ENCODE data around the gene CD300LB. TPM values are rescaled to one million over a fixed set of nuclear protein-coding genes. Genes with fewer than 3 reads are reported as not detected.
A peak's percentile ranks its signal among the peaks of the same experiment; 100 is the strongest.

CD300LB gene
- total and polyA plus RNA-seq, 4 experiments from 2014 or later: 0.17 to 0.19 TPM; not detected in 2

- Histone ChIP-seq H3K4me3 (ENCODE audit: low read length in 2 of 2) (no peak overlapping the region), H3K27ac (ENCODE audit: low read depth, low read length) (no peak overlapping the region), H3K4me1 (ENCODE audit: insufficient read depth, low read length) (peaks cover 37% of the 10 kb centered on the region), H3K27me3 (ENCODE audit: insufficient read depth, low read length) (no peaks in the 10 kb centered on the region), H3K9me3 (ENCODE audit: control insufficient read depth in 1 of 2, low read length in 2 of 2) (no peaks in the 10 kb centered on the region), H3K36me3 (ENCODE audit: insufficient read depth, low read length) (no peaks in the 10 kb centered on the region)
- POLR2A ChIA-PET (ENCODE audit: partially characterized antibody): interaction anchor here (1.2 kb wide), 2 partner anchors 15 to 108 kb away, joined by 3 to 4 read pairs; partner anchors contain the start of gene CD300A
- Mint-ChIP-seq H3K4me3 (no peak overlapping the region), H3K9me3 (peaks cover 0 to 1% (median 0%) of the 10 kb centered on the region in 8 donors), H3K27ac (peak overlapping the region in 4 of 7 donors; percentile 17 to 85 (median 65)), H3K4me1 (peaks cover 30 to 51% (median 38%) of the 10 kb centered on the region in 4 donors), H3K36me3 (peaks cover 23 to 58% of the 10 kb centered on the region in 2 donors), H3K27me3 (no peaks in the 10 kb centered on the region)
- no peak for DNase-seq
- intact Hi-C loops (cut with micrococcal nuclease): no loop called here
- CTCF ChIA-PET (ENCODE audit: partially characterized antibody): interaction anchor here (1.0 to 1.6 kb wide), 2 partner anchors 25 to 114 kb away, joined by 3 to 12 read pairs; partner anchors contain the start of gene GPR142
Observed at GRCh38 chr17:74481621-74482020, 49.7 kb downstream of the CD300LB start.

- H3K4me3 Mint-ChIP-seq: peak overlapping the region in 2 of 8 donors; percentile 62 to 76
- H3K27me3 Mint-ChIP-seq: no peaks in the 10 kb centered on the region
- peaks cover 31 to 60% (median 43%) of the 10 kb centered on the region in 4 donors for H3K4me1 Mint-ChIP-seq
- H3K27ac ChIP-seq (ENCODE audit: low read depth, low read length): no peak overlapping the region
- POLR2A ChIA-PET (ENCODE audit: partially characterized antibody): interaction anchor here (1.2 to 1.5 kb wide), 2 partner anchors 16 to 21 kb away, joined by 4 read pairs; no protein-coding TSS in a partner anchor
- no peak overlapping the region for H3K4me3 ChIP-seq (ENCODE audit: low read length in 2 of 2)
- H3K36me3 ChIP-seq (ENCODE audit: insufficient read depth, low read length): no peaks in the 10 kb centered on the region
- peaks cover 0 to 4% of the 10 kb centered on the region in 2 donors for H3K9me3 ChIP-seq (ENCODE audit: control insufficient read depth in 1 of 2, low read length in 2 of 2)
- DNase-seq: no peak
- H3K36me3 Mint-ChIP-seq: peaks cover 36 to 64% of the 10 kb centered on the region in 2 donors
- H3K4me1 ChIP-seq (ENCODE audit: insufficient read depth, low read length): peaks cover 41% of the 10 kb centered on the region
- intact Hi-C loops (cut with micrococcal nuclease): no loop called here
- peaks cover 0 to 11% (median 5%) of the 10 kb centered on the region in 8 donors for H3K9me3 Mint-ChIP-seq
- CTCF ChIA-PET (ENCODE audit: partially characterized antibody): interaction anchor here (1.0 to 1.6 kb wide), 4 partner anchors 8 to 113 kb away, joined by 3 to 12 read pairs (median 4); no protein-coding TSS in a partner anchor
- no peaks in the 10 kb centered on the region for H3K27me3 ChIP-seq (ENCODE audit: insufficient read depth, low read length)
- peak overlapping the region in 3 of 7 donors; percentile 70 to 86 (median 85) for H3K27ac Mint-ChIP-seq
Observed at GRCh38 chr17:74480290-74480689, 51.0 kb downstream of the CD300LB start.

GRCh38 chr17:74478420-74479100 is 52.7 kb downstream of the CD300LB start:
- peak overlapping the region; percentile 56 to 93 (median 86) for H3K27ac Mint-ChIP-seq
- peak in 2 of 5 donors; percentile 24 to 50 for DNase-seq
- intact Hi-C loops (cut with micrococcal nuclease): no loop called here
- peaks cover 53 to 67% of the 10 kb centered on the region in 2 donors for H3K36me3 Mint-ChIP-seq
- POLR2A ChIA-PET (ENCODE audit: partially characterized antibody): interaction anchor here (1.5 to 5.4 kb wide), 2 partner anchors 11 to 20 kb away, joined by 4 to 33 read pairs; partner anchors contain the start of gene CD300A
- peaks cover 58% of the 10 kb centered on the region for H3K4me1 ChIP-seq (ENCODE audit: insufficient read depth, low read length)
- peak overlapping the region; percentile 8 to 83 (median 77) for H3K4me3 Mint-ChIP-seq
- peaks cover 43 to 71% (median 57%) of the 10 kb centered on the region in 4 donors for H3K4me1 Mint-ChIP-seq
- peaks cover 0 to 4% of the 10 kb centered on the region in 2 donors for H3K9me3 ChIP-seq (ENCODE audit: control insufficient read depth in 1 of 2, low read length in 2 of 2)
- no peaks in the 10 kb centered on the region for H3K27me3 Mint-ChIP-seq
- H3K27ac ChIP-seq (ENCODE audit: low read depth, low read length): no peak overlapping the region
- CTCF ChIA-PET (ENCODE audit: partially characterized antibody): interaction anchor here (1.1 to 5.2 kb wide), 4 partner anchors 15 to 111 kb away, joined by 4 to 42 read pairs (median 4); no protein-coding TSS in a partner anchor
- peak overlapping the region; percentile 9 to 30 for H3K4me3 ChIP-seq (ENCODE audit: low read length in 2 of 2)
- H3K9me3 Mint-ChIP-seq: peaks cover 0 to 19% (median 10%) of the 10 kb centered on the region in 8 donors
- no peaks in the 10 kb centered on the region for H3K27me3 ChIP-seq (ENCODE audit: insufficient read depth, low read length)
- no peaks in the 10 kb centered on the region for H3K36me3 ChIP-seq (ENCODE audit: insufficient read depth, low read length)

GRCh38 chr17:74477411-74477810 is 53.9 kb downstream of the CD300LB start:
- Mint-ChIP-seq H3K9me3 (peaks cover 0 to 19% (median 10%) of the 10 kb centered on the region in 8 donors), H3K27ac (peak overlapping the region in 4 of 7 donors; percentile 9 to 93 (median 77)), H3K4me3 (peak overlapping the region in 3 of 8 donors; percentile 8 to 45 (median 22)), H3K36me3 (peaks cover 53 to 66% of the 10 kb centered on the region in 2 donors), H3K27me3 (no peaks in the 10 kb centered on the region), H3K4me1 (peaks cover 49 to 83% (median 65%) of the 10 kb centered on the region in 4 donors)
- POLR2A ChIA-PET (ENCODE audit: partially characterized antibody): interaction anchor here (5.4 kb wide), 1 partner anchor 10 kb away, joined by 33 read pairs; the partner anchor contains the start of gene CD300A
- CTCF ChIA-PET (ENCODE audit: partially characterized antibody): interaction anchor here (5.2 kb wide), 1 partner anchor 22 kb away, joined by 42 read pairs; no protein-coding TSS in a partner anchor
- Histone ChIP-seq H3K4me1 (ENCODE audit: insufficient read depth, low read length) (peaks cover 69% of the 10 kb centered on the region), H3K27ac (ENCODE audit: low read depth, low read length) (no peak overlapping the region), H3K27me3 (ENCODE audit: insufficient read depth, low read length) (no peaks in the 10 kb centered on the region), H3K36me3 (ENCODE audit: insufficient read depth, low read length) (no peaks in the 10 kb centered on the region), H3K4me3 (ENCODE audit: low read length in 2 of 2) (no peak overlapping the region), H3K9me3 (ENCODE audit: control insufficient read depth in 1 of 2, low read length in 2 of 2) (peaks cover 0 to 4% of the 10 kb centered on the region in 2 donors)
- no peak for DNase-seq
- intact Hi-C loops (cut with micrococcal nuclease): no loop called here

- CTCF ChIA-PET (ENCODE audit: partially characterized antibody): interaction anchor here (0.9 to 5.2 kb wide), 3 partner anchors 13 to 19 kb away, joined by 3 to 42 read pairs (median 4); no protein-coding TSS in a partner anchor
- peaks cover 75% of the 10 kb centered on the region for H3K4me1 ChIP-seq (ENCODE audit: insufficient read depth, low read length)
- H3K27ac ChIP-seq (ENCODE audit: low read depth, low read length): no peak overlapping the region
- Mint-ChIP-seq H3K4me3 (peak overlapping the region in 2 of 8 donors; percentile 8 to 57), H3K4me1 (peaks cover 57 to 90% (median 74%) of the 10 kb centered on the region in 4 donors), H3K9me3 (peaks cover 0 to 19% (median 10%) of the 10 kb centered on the region in 8 donors), H3K36me3 (peaks cover 55 to 70% of the 10 kb centered on the region in 2 donors), H3K27ac (peak overlapping the region in 4 of 7 donors; percentile 42 to 88 (median 70)), H3K27me3 (no peaks in the 10 kb centered on the region)
- H3K9me3 ChIP-seq (ENCODE audit: control insufficient read depth in 1 of 2, low read length in 2 of 2): peaks cover 0 to 4% of the 10 kb centered on the region in 2 donors
- DNase-seq: no peak
- H3K36me3 ChIP-seq (ENCODE audit: insufficient read depth, low read length): no peaks in the 10 kb centered on the region
- no peaks in the 10 kb centered on the region for H3K27me3 ChIP-seq (ENCODE audit: insufficient read depth, low read length)
- intact Hi-C loops (cut with micrococcal nuclease): no loop called here
- H3K4me3 ChIP-seq (ENCODE audit: low read length in 2 of 2): no peak overlapping the region
- POLR2A ChIA-PET (ENCODE audit: partially characterized antibody): interaction anchor here (5.4 kb wide), 1 partner anchor 8 kb away, joined by 33 read pairs; the partner anchor contains the start of gene CD300A
Observed at GRCh38 chr17:74475189-74475588, 56.1 kb downstream of the CD300LB start.

- Mint-ChIP-seq H3K36me3 (peaks cover 60 to 70% of the 10 kb centered on the region in 2 donors), H3K27me3 (no peaks in the 10 kb centered on the region), H3K27ac (peak overlapping the region; percentile 54 to 91 (median 88)), H3K4me3 (peak overlapping the region; percentile 43 to 85 (median 66)), H3K4me1 (peaks cover 55 to 90% (median 73%) of the 10 kb centered on the region in 4 donors), H3K9me3 (peaks cover 0 to 19% (median 10%) of the 10 kb centered on the region in 8 donors)
- Histone ChIP-seq H3K4me1 (ENCODE audit: insufficient read depth, low read length) (peaks cover 75% of the 10 kb centered on the region), H3K36me3 (ENCODE audit: insufficient read depth, low read length) (no peaks in the 10 kb centered on the region), H3K27me3 (ENCODE audit: insufficient read depth, low read length) (no peaks in the 10 kb centered on the region), H3K4me3 (ENCODE audit: low read length in 2 of 2) (no peak overlapping the region), H3K27ac (ENCODE audit: low read depth, low read length) (no peak overlapping the region), H3K9me3 (ENCODE audit: control insufficient read depth in 1 of 2, low read length in 2 of 2) (peaks cover 0 to 4% of the 10 kb centered on the region in 2 donors)
- ChIA-PET POLR2A (ENCODE audit: partially characterized antibody) (interaction anchor here (0.8 to 5.4 kb wide), 4 partner anchors 7 to 16 kb away, joined by 3 to 33 read pairs (median 4); partner anchors contain the start of gene CD300A), CTCF (ENCODE audit: partially characterized antibody) (interaction anchor here (1.8 kb wide), 1 partner anchor 17 kb away, joined by 9 read pairs; no protein-coding TSS in a partner anchor)
- intact Hi-C loops (cut with micrococcal nuclease): no loop called here
- DNase-seq: peak in 3 of 5 donors; percentile 32 to 51 (median 47)
Observed at GRCh38 chr17:74474043-74474792, 57.1 kb downstream of the CD300LB start.
